Limb (tissue), 2 donors: ENCODE data around the gene YWHAB.
"Not testable (repeated sequence)": the region's sequence is repeated elsewhere in the genome, so short reads cannot be mapped to it uniquely, and the experiment has no call there.

Source experiments
- DNase-seq, 2 donors: peaks; one replicate each; pipeline ENCODE4 v3.0.0-alpha.2; 2016; ENCODE audit errors: extremely low spot score in 2 of 2

The YWHAB gene

GRCh38 chr20:44866703-44867335 is 18.7 kb upstream of the YWHAB start:
- DNase-seq: no peak

GRCh38 chr20:44869471-44869870 is 16.0 kb upstream of the YWHAB start:
- DNase-seq: no peak

GRCh38 chr20:44882360-44882759 is 3.1 kb upstream of the YWHAB start:
- DNase-seq: not testable (repeated sequence)

GRCh38 chr20:44883214-44883902 is 2.1 kb upstream of the YWHAB start:
- no peak for DNase-seq

GRCh38 chr20:44884907-44885391 is 556 bp upstream of the YWHAB start:
- DNase-seq: no peak

- DNase-seq: no peak
Measured at GRCh38 chr20:44886266-44886651, 754 bp downstream of the YWHAB start.

GRCh38 chr20:44886828-44887227 is 1.3 kb downstream of the YWHAB start:
- no peak for DNase-seq

GRCh38 chr20:44887466-44887865 is 2.0 kb downstream of the YWHAB start:
- no peak for DNase-seq

- DNase-seq: no peak
Measured at GRCh38 chr20:44888226-44889103, 3.0 kb downstream of the YWHAB start.

GRCh38 chr20:44891826-44892225 is 6.3 kb downstream of the YWHAB start:
- DNase-seq: no peak

- no peak for DNase-seq
Measured at GRCh38 chr20:44894959-44895358, 9.5 kb downstream of the YWHAB start.

GRCh38 chr20:44896583-44896982 is 11.1 kb downstream of the YWHAB start:
- DNase-seq: no peak

- DNase-seq: no peak
Measured at GRCh38 chr20:44897133-44897532, 11.6 kb downstream of the YWHAB start.

- no peak for DNase-seq
Measured at GRCh38 chr20:44900231-44900854, 14.8 kb downstream of the YWHAB start.

- DNase-seq: no peak
Measured at GRCh38 chr20:44901974-44902373, 16.5 kb downstream of the YWHAB start.

- no peak for DNase-seq
Measured at GRCh38 chr20:44904377-44904776, 18.9 kb downstream of the YWHAB start.

- DNase-seq: no peak
Measured at GRCh38 chr20:44908987-44909871, 23.7 kb downstream of the YWHAB start.

GRCh38 chr20:44909872-44910689 is 24.6 kb downstream of the YWHAB start, which contains the start of gene PABPC1L:
Gene PABPC1L (plus strand): TSS chr20:44910060. CDS start chr20:44910144, 84 bp downstream.
- DNase-seq: peak; percentile 44 to 70

GRCh38 chr20:44910690-44911262 is 25.3 kb downstream of the YWHAB start:
- no peak for DNase-seq
